DMS114 treated with DMSO at 0.1 percent for 48 hours (cell line): ENCODE results near the gene LCOR.
"Not testable (repeated sequence)": the region's sequence is repeated elsewhere in the genome, so short reads cannot be mapped to it uniquely, and the experiment has no call there.

Source experiments
- DNase-seq: peaks from one replicate; lab custom pipeline; 2025; ENCODE audit not compliant: unreplicated experiment; lab: John Stamatoyannopoulos, UW

LCOR gene

DNA sequence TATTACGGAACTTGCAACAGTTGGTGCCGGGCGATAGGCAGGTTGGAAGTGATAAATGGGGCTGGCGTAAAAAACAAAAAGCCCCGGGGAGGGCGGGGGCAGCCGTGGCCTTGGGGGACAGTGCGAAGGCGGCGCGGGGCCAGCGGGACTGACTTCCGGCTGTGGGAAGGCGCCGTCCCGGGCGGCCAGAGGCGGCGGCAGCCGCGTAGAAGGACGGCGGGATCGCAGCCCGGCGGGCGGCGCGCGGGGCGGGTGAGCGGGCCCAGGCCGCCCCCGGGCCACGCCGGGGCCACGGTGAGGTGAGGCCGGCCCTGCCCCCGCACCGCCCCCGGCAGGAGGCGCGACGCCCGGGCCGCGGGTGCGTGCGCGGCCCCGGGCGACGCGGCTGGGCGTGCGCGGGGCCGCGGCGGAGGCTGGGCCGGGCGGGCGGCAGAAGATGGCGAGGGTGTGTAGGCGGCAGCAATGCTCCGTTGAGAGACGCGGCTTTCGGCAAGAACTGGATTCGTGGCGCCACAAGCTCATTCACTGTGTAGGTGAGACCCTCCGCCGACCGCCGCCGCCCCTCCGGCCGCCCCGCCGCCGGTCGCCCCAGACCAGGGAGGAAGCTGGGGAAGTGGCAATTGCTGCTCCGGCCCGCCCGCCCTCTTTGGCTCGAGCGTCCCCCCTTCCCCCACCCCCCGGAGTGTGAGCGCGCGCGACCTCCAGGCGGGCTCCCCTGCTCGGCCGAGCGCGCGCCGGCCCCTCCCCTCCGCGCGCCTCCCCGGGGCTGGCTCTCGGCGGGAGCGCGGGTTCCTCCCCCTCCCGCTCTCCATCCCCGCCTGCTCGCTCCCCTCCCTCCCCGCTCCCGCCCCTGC, at the start of gene LCOR:
LCOR (plus strand) TSS at position 432 of the 854 bp plus-strand sequence. CDS start 116,760 bp downstream, outside the sequence.
- peak; percentile 71 for DNase-seq

DNA sequence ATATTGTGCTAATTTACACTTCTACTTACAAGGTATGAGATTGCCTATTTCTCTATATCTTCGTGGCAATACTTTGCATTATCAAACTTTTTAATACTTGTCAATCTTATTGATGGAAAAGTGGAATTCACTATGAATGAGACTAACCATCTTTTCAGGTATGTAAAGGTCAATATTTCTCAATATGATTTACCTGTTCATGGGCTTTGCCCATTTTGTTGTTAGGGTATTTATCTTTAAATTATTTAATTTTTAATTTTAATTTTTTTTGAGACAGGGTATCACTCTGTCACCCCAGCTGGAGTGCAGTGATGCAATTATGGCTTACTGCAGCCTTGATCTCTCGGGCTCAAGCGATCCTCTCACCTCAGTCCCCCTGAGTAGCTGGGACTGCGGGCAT, 47.8 kb upstream of the LCOR start:
- no peak for DNase-seq

- DNase-seq = no peak
These were observed 42.5 kb upstream of the LCOR start for GRCh38 chr10:96789571-96790108.

- no peak for DNase-seq
These were observed 40.2 kb upstream of the LCOR start for GRCh38 chr10:96791902-96792301.

- no peak for DNase-seq
These were observed 37.0 kb upstream of the LCOR start for GRCh38 chr10:96794836-96795733.

DNA sequence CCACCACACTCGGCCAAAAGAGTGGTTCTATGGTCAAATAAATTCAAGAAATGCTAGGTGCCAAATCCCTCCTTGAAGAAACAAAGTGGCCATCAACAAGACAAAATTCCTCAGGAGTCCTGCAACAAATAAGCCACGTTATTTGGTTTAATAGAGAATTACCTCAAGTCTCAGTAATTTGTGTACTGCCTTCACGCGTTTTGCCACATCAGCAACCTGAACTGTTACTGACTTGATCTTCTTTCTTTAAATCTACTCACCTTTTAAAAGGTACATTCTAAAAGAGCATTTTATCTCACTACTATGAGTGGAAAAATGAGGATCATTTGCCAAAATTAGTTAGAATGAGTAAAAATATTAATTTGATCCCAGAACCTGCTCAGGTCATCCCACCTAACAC, 34.6 kb upstream of the LCOR start:
- DNase-seq = no peak

DNA sequence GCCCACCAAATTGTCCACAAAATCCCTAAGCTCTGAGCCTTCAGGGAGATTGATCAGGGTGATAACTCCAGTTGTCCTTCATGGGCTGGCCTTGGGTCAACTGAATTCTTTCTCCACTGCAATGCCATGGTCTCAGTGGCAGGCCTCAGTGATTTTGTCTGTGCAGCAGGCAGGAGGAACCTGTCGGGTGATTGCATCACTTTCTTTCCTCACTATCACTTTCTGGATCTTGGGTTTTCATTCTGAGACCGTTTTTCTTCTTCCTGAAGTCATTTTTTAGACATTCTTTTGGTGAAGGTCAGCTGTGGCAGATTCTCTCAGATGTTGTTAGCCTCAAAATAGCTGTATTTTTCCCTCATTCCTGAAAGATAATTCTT, 28.8 kb upstream of the LCOR start:
- DNase-seq = no peak

- DNase-seq = no peak
These were observed 17.8 kb upstream of the LCOR start for GRCh38 chr10:96814264-96814663.

DNA sequence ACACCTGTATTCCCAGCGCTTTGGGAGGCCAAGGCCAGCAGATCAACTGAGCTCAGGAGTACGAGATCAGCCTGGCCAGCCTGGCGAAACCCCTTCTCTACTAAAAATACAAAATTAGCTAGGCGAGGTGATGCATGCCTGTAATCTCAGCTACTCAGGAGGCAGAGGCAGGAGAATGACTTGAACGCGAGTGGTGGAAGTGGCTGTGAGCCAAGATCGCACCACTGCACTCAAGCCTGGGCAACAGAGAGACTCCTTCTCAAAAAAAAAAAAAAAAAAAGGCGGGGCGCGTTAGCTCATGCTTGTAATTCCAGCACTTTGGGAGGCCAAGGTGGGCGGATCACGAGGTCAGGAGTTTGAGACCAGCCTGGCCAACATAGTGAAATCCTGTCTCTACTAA, 13.1 kb upstream of the LCOR start:
- not testable (repeated sequence) for DNase-seq

DNA sequence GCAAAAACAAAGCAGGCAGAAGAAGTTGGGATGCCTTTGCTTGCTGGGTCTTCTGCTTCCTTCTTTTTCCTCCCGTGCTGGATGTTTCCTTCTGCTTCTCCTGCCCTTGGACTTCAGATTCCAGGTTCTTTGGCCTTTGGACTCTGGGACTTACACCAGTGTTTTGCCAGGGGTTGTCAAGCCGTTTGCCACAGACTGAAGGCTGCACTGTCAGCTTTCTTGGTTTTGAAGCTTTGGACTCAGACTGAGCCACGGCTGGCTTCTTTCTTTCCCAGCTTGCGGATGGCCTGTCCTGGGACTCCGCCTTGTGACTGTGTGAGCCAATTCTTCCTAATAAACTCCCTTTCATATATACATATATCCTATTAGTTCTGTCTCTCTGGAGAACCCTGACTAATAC, 11.3 kb upstream of the LCOR start:
- DNase-seq = no peak

DNA sequence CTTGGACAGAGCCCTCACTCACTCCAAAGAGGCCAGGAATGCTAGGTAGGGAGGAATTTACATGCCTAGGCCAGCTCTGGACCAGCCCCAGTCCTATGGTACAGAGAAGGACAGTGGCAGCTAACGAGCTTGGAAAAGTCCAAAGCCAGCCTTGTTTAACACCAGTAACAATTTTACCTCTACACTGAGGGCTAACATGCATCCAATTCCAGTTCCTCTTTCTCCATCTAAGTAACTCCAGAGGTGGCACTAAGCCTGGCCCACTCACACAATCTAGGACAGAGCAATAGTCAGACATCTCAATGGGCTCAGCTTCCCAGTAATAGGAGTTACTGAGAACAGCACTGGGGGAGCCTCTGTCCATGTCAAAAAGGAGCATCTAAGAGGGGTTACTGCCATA, 5.7 kb upstream of the LCOR start:
- DNase-seq = no peak

DNA sequence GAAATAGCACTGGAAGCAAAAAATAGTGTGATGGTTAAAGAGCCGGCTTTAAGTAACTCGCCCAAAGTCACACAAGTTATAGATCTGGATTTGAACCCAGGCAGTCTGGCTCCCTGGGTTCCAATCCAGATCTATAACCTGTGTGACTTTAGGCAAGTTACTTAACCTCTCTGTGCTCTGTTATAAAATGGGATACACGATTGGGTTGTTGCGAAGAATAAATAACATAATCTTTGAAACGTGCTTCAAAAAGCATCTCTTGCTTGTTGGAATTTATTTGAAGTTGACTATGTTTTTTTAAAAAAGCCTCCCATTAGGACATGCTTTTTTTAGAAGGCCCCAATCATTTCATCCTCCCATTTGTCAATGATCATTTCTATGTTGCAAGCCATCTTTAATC, 3.5 kb upstream of the LCOR start:
- DNase-seq = no peak

DNA sequence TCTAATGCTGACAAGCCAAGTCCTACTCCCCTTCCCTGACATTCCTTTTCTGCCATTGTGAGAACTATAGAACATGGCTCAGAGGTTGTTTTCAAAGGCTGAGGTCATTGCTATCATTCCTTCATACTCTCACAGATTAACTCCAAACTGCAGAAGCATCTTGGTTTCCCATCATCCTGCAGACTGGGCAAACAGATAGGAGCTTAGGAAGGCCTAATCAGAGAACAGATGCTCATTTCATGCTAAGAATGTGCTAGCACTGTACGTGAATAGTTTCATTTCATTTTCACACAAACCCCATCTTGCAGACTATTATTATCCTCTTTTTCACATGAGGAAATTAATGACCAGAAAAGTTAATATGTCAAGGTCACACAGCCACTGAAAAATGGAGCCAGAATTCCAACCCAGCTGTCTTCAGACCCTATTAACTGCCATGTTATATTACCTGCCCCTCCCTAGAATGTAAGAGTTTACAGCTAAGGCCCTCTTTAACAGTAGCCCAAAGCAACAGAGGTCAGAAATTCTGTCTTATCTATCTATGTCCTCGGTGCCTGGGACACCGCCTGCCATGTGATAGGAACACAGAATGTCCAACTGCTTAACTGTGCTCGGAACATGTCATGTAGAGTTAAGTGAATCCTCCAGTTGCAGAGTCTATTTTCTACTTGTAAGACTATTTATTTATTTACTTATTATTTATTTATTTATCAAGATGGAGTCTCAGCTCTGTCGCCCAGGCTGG, 2.9 kb upstream of the LCOR start:
- no peak for DNase-seq

DNA sequence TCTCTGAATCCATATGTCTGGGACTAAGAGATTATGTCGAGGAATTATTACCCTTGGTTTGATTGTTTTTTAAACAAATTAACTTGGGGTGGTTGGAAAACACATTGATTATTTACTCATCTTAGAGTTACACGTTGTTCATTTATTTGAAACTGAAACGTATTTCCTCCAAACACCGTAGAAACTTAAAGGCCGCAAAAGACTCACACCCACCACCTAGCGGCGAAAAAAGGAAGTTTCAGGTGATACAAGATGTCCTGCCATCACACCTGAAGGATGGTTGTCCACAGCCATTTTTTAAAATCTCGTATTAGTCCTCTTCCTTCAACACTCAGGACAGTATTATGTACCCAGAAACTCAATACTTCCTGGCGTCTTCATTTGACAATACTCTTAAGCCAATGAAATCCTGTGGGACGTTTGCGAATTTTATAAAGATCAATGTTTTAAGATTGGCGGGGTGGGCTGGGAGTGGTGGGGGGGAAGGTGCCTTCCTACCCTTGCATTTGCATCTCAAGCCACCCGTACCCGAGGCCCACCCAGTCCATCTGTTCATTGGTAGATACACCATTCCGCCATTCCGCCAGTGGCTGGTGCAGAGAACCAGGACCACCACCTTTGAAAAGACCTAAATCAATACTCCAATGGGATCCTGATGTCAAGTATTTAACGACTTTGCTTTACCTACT, 1.4 kb upstream of the LCOR start:
- DNase-seq = peak; percentile 21

DNA sequence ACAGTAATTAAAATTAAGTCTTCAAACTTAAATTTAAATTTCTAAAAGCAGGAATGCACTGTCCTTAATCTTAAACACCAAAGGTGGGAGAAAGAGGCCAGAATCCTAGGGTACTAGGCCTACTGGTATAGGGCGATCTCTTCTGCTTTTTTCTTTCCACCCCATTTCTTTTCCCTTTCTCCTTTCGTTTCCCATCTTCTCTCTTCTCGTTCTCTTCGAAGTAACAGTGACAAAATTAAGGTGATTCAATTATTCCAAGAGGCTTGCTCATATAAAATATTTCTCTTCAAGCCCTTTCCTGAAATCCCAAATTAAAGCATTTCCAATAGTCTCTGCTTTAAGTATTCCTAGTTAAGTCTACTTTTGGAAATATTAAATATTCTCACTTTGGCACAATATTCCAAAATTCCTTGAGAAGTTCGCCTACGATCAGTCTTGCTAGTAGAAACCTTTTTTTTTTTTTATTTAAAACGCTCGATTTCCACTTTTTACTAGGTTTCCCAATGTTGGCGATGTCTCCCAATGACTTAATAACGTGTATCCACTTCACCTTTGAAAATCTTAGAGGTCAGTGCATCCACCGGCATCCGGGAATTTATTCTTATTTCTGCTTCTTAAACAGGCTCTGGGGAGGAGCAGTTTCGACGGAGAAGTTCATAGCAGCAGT, 765 bp upstream of the LCOR start:
- DNase-seq = no peak

- peak; percentile 71 for DNase-seq
These were observed 672 bp downstream of the LCOR start for GRCh38 chr10:96832721-96833219.

- DNase-seq = no peak
These were observed 1.3 kb downstream of the LCOR start for GRCh38 chr10:96833220-96834001.

DNA sequence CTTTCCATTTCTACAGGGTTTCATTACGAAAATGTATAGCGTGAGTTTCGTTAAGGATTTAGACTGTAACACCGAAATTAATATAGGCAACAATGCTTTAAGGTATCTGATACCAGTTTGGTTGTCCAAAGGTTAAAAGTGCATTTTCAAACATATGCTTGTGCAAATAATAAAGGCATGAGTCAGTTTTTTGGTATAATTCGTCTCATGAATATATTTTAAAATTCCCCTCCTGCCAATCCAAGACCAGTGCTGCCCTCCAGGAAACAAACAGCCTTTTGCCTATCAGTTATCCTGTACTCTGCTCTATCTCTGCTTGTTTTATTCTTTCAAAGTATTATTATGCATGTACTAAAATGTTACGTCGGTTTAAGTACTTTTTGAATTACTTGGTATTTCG, 2.0 kb downstream of the LCOR start:
- DNase-seq = no peak

- no peak for DNase-seq
These were observed 3.8 kb downstream of the LCOR start for GRCh38 chr10:96835899-96836298.
